Activated B cell treated with CpG ODN at 0.5 μM for 24 hours (primary cell): ENCODE data around the gene BID. TPM values are rescaled to one million over a fixed set of nuclear protein-coding genes. Genes with fewer than 3 reads are reported as not detected.

Experiments used
- ATAC-seq: fragments of 200-7000 bp; cut with Tn5 transposase; one replicate; pipeline ENCODE4 v1.10.0; 2021; ENCODE audit warnings: low read depth, mild to moderate bottlenecking, moderate library complexity
- CTCF ChIA-PET: fragments of 350-600 bp; sonication (Branson Sonifier 250); formaldehyde crosslinking; loops from one replicate; lab custom pipeline; 2021; ENCODE audit warnings: antibody characterized with exemption; lab: Charles Lee
- POLR2A ChIA-PET: fragments of 350-600 bp; sonication (Branson Sonifier 250); formaldehyde crosslinking; loops from one replicate; lab custom pipeline; 2021; ENCODE audit warnings: antibody characterized with exemption; lab: Charles Lee
- DNase-seq: peaks from one replicate; pipeline ENCODE4 v3.0.0; 2022
- H3K27ac Mint-ChIP-seq: one replicate; pipeline ENCODE4 v1.8.0; 2020; ENCODE audit warnings: mixed read lengths
- H3K27me3 Mint-ChIP-seq: one replicate; pipeline ENCODE4 v1.8.0; 2021; ENCODE audit warnings: mixed read lengths
- H3K36me3 Mint-ChIP-seq: one replicate; pipeline ENCODE4 v1.8.0; 2021; ENCODE audit warnings: low read depth, mixed read lengths
- H3K4me1 Mint-ChIP-seq: one replicate; pipeline ENCODE4 v1.8.0; 2021; ENCODE audit warnings: mixed read lengths
- H3K4me3 Mint-ChIP-seq: one replicate; pipeline ENCODE4 v1.8.0; 2020; ENCODE audit warnings: mild to moderate bottlenecking, mixed read lengths
- H3K9me3 Mint-ChIP-seq: one replicate; pipeline ENCODE4 v1.8.0; 2020; ENCODE audit warnings: mixed read lengths
- intact Hi-C: fragments of 100-400 bp; cut with micrococcal nuclease; formaldehyde crosslinking; loops from one replicate; pipeline ENCODE4 v1.15.1; 2024
- total RNA-seq: library from RNA; stranded (reverse); gene quantifications from 2 replicates; pipeline ENCODE4 v1.2.3, GENCODE V29; 2022
- TF ChIP-seq, protein P1 (sequence below): fragments of 200-600 bp; IDR thresholded peaks from one replicate; pipeline ENCODE4 v1.8.0; 2022; ENCODE audit warnings: antibody characterized with exemption, mild to moderate bottlenecking

The BID gene
- total RNA-seq, 1 donor from 2014 or later, result 78.9 TPM

DNA sequence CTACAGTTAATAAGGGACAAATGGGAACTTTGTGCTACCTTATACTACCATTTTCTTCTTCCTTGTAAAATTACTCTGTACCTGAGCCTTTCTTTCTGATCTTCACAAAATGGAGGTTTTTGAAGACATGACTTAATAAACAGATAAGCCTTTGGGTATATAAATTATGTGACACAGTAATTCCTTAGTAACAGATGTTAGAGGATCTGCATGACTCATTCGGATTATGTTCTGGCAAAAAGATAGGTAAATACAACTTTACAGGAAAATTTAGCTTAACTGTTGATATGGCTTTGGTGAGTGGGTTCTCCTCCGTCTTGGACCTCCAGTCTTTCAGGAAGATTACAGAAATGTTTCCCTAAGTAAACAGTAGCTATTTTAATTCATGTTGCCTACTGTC lies 61.8 kb downstream of the BID start:
- POLR2A ChIA-PET, result no interaction called here
- TF ChIP-seq, protein P1, sequence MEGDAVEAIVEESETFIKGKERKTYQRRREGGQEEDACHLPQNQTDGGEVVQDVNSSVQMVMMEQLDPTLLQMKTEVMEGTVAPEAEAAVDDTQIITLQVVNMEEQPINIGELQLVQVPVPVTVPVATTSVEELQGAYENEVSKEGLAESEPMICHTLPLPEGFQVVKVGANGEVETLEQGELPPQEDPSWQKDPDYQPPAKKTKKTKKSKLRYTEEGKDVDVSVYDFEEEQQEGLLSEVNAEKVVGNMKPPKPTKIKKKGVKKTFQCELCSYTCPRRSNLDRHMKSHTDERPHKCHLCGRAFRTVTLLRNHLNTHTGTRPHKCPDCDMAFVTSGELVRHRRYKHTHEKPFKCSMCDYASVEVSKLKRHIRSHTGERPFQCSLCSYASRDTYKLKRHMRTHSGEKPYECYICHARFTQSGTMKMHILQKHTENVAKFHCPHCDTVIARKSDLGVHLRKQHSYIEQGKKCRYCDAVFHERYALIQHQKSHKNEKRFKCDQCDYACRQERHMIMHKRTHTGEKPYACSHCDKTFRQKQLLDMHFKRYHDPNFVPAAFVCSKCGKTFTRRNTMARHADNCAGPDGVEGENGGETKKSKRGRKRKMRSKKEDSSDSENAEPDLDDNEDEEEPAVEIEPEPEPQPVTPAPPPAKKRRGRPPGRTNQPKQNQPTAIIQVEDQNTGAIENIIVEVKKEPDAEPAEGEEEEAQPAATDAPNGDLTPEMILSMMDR, result no peak
- CTCF ChIA-PET, result no interaction called here
- Mint-ChIP-seq H3K36me3 (peaks cover 18% of the 10 kb centered on the region), H3K4me1 (peaks cover 1% of the 10 kb centered on the region), H3K27ac (no peak overlapping the region), H3K9me3 (no peaks in the 10 kb centered on the region), H3K4me3 (no peak overlapping the region), H3K27me3 (no peaks in the 10 kb centered on the region)
- ATAC-seq, result no peak
- no peak for DNase-seq
- intact Hi-C loops, result no loop called here

DNA sequence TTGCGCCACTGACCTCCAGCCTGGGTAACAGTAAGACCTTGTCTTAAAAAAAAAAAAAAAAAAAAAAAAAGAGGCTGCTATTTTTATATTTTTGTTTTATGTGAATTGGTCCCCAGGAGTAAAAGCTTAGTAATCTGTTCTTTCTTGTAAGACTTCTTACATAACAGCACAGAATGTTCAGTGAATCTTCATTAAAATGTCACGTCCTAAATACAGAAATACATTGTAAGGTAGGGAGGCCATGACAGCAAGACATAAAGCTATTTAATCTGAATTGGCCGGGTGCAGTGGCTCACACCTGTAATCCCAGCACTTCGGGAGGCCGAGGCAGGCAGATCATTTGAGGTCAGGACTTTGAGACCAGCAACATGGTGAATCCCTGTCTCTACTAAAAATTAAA lies 64.2 kb downstream of the BID start:
- H3K36me3 Mint-ChIP-seq, result peaks cover 19% of the 10 kb centered on the region
- TF ChIP-seq, protein P1, result no peak
- H3K27me3 Mint-ChIP-seq, result no peaks in the 10 kb centered on the region
- ChIA-PET POLR2A (interaction anchor here (0.6 kb wide), 1 partner anchor 1872 kb away, joined by 3 read pairs; no protein-coding TSS in a partner anchor), CTCF (no interaction called here)
- DNase-seq (no peak), ATAC-seq (no peak)
- H3K4me1 Mint-ChIP-seq, result peaks cover 19% of the 10 kb centered on the region
- intact Hi-C loops, result no loop called here
- H3K27ac Mint-ChIP-seq, result no peak overlapping the region
- no peaks in the 10 kb centered on the region for H3K9me3 Mint-ChIP-seq
- no peak overlapping the region for H3K4me3 Mint-ChIP-seq

DNA sequence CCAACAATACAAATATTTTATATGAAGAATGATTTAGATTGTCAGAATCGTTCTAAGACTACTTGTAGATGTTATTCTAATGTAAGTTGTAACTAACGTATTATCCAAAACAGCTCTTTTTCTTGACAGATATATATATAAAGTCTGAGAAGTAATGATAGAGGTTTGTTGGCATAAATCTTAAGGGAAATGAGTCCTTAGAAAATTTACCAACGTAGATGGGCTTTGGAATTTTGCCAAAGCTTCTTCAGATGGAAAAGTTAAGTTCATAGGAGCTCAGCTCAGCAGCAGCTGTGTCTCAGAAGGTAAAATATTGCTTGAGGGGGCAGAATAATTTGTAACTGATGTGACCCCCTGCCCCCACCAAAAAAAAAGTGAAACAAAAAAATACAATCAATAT lies 66.7 kb downstream of the BID start:
- Mint-ChIP-seq H3K4me3 (no peak overlapping the region), H3K9me3 (no peaks in the 10 kb centered on the region), H3K4me1 (peaks cover 21% of the 10 kb centered on the region), H3K27ac (no peak overlapping the region), H3K36me3 (peaks cover 28% of the 10 kb centered on the region), H3K27me3 (no peaks in the 10 kb centered on the region)
- TF ChIP-seq, protein P1, result no peak
- intact Hi-C loops, result loop anchor here (5.0 kb wide), 1 partner anchor 70 kb away; the partner anchor contains the start of gene BCL2L13
- CTCF ChIA-PET, result no interaction called here
- no peak for ATAC-seq
- no peak for DNase-seq
- POLR2A ChIA-PET, result interaction anchor here (3.2 kb wide), 1 partner anchor 68 kb away, joined by 12 read pairs; the partner anchor contains the start of gene BCL2L13

- H3K4me1 Mint-ChIP-seq, result peaks cover 21% of the 10 kb centered on the region
- no peaks in the 10 kb centered on the region for H3K27me3 Mint-ChIP-seq
- intact Hi-C loops, result loop anchor here (5.0 kb wide), 1 partner anchor 70 kb away; the partner anchor contains the start of gene BCL2L13
- no peak for ATAC-seq
- TF ChIP-seq, protein P1, result no peak
- DNase-seq, result no peak
- H3K9me3 Mint-ChIP-seq, result no peaks in the 10 kb centered on the region
- H3K4me3 Mint-ChIP-seq, result no peak overlapping the region
- H3K36me3 Mint-ChIP-seq, result peaks cover 25% of the 10 kb centered on the region
- H3K27ac Mint-ChIP-seq, result peak overlapping the region; percentile 22
- POLR2A ChIA-PET, result interaction anchor here (0.7 to 3.2 kb wide), 4 partner anchors 16 to 68 kb away, joined by 4 to 12 read pairs (median 7); partner anchors contain the start of gene BCL2L13
- CTCF ChIA-PET, result no interaction called here
Measured at GRCh38 chr22:17706947-17707346, 67.3 kb downstream of the BID start.

DNA sequence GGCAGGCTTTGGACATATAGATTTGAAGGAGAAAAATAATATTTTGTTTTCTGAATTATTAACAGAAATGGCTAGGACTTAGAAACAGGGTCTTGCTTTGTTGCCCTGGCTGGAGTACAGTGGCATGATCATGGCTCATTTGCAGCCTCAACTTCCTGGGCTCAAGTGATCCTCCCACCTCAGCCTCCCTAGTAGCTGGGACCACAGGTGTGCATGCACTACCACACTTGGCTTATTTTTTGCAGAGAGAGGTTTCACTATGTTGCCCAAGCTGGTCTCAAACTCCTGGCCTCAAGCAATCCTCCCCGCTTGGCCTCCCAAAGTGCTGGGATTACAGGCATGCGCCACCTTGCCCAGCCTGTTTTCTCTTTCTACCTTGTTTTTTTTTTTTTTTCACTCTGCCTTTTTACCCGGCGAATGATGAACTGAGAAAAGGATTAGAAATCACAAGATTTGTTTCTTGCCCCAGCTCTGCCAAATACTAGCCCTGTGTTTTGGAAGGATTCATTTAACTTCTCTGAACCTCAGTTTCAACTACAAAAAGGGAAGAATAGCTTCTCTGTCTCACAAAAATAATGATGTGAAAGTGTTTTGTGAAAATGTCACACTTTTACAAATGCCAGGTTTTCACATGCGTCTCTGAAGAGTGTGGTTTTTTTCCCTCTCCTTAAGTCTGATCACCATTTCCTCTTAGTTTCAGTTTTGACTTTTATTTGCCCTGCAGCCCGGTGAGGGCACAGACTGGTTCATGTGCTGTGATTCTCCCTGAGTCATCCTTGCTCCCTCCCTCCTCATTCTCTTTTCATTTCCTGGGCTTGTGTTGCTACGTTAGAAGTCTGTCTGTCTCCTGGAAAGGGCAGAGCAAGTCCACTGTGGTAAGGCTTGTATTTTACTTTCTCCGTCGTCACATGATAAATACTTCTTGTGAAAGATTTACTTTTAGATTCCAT lies 68.0 kb downstream of the BID start:
- H3K27ac Mint-ChIP-seq, result peak overlapping the region; percentile 81

More for the DNA sequence above, 68.0 kb downstream of the BID start:
- ChIA-PET POLR2A (interaction anchor here (0.6 to 3.2 kb wide), 8 partner anchors 8 to 449 kb away, joined by 3 to 12 read pairs (median 4); partner anchors contain the start of gene BCL2L13), CTCF (no interaction called here)
- Mint-ChIP-seq H3K36me3 (peaks cover 22% of the 10 kb centered on the region), H3K4me1 (peaks cover 21% of the 10 kb centered on the region), H3K9me3 (no peaks in the 10 kb centered on the region), H3K27me3 (no peaks in the 10 kb centered on the region), H3K4me3 (peak overlapping the region; percentile 56)
- DNase-seq (no peak), ATAC-seq (peak; percentile 89)
- TF ChIP-seq, protein P1, result no peak
- intact Hi-C loops, result loop anchor here (5.0 kb wide), 1 partner anchor 69 kb away; the partner anchor contains the start of gene BCL2L13
